ENCODE data around the gene VSIR. TPM values are rescaled to one million over a fixed set of nuclear protein-coding genes. Genes with fewer than 3 reads are reported as not detected.

Gene VSIR
- total RNA-seq, 2 donors from 2014 or later: 70.1 to 70.5 TPM

- DNase-seq (no peak), ATAC-seq (replicated peaks in 1 of 2) (no peak)
- H3K27ac Mint-ChIP-seq: peak overlapping the region; percentile 88
- peaks cover 95% of the 10 kb centered on the region for H3K4me1 Mint-ChIP-seq (ENCODE audit: low read depth)
- peak overlapping the region; percentile 27 to 90 for H3K4me3 Mint-ChIP-seq
- peaks cover 0 to 5% of the 10 kb centered on the region in 2 donors for H3K36me3 Mint-ChIP-seq (ENCODE audit: insufficient read depth in 2 of 2)
- H3K27me3 Mint-ChIP-seq (ENCODE audit: low read depth): no peaks in the 10 kb centered on the region
- H3K9me3 Mint-ChIP-seq: no peaks in the 10 kb centered on the region
These were observed 23.0 kb downstream of the VSIR start for GRCh38 chr10:71750124-71750841.

GRCh38 chr10:71749396-71749795, 23.9 kb downstream of the VSIR start:
- peaks cover 0 to 5% of the 10 kb centered on the region in 2 donors for H3K36me3 Mint-ChIP-seq (ENCODE audit: insufficient read depth in 2 of 2)
- H3K4me1 Mint-ChIP-seq (ENCODE audit: low read depth): peaks cover 95% of the 10 kb centered on the region
- H3K4me3 Mint-ChIP-seq: peak overlapping the region; percentile 75 to 90
- peak overlapping the region; percentile 89 for H3K27ac Mint-ChIP-seq
- DNase-seq (no peak), ATAC-seq (replicated peaks in 1 of 2) (no peak)
- no peaks in the 10 kb centered on the region for H3K9me3 Mint-ChIP-seq
- no peaks in the 10 kb centered on the region for H3K27me3 Mint-ChIP-seq (ENCODE audit: low read depth)

GRCh38 chr10:71748671-71749191, 24.6 kb downstream of the VSIR start:
- H3K9me3 Mint-ChIP-seq: no peaks in the 10 kb centered on the region
- H3K36me3 Mint-ChIP-seq (ENCODE audit: insufficient read depth in 2 of 2): peaks cover 0 to 5% of the 10 kb centered on the region in 2 donors
- H3K27me3 Mint-ChIP-seq (ENCODE audit: low read depth): no peaks in the 10 kb centered on the region
- peak overlapping the region; percentile 89 for H3K27ac Mint-ChIP-seq
- ATAC-seq (replicated peaks in 1 of 2) (peak; percentile 87 to 88), DNase-seq (peak; percentile 80 to 83)
- H3K4me3 Mint-ChIP-seq: peak overlapping the region; percentile 75 to 90
- peaks cover 97% of the 10 kb centered on the region for H3K4me1 Mint-ChIP-seq (ENCODE audit: low read depth)

- H3K4me1 Mint-ChIP-seq (ENCODE audit: low read depth): peaks cover 97% of the 10 kb centered on the region
- no peak for ATAC-seq (replicated peaks in 1 of 2)
- H3K4me3 Mint-ChIP-seq: peak overlapping the region; percentile 75 to 90
- no peaks in the 10 kb centered on the region for H3K9me3 Mint-ChIP-seq
- no peak for DNase-seq
- peaks cover 2 to 5% of the 10 kb centered on the region in 2 donors for H3K36me3 Mint-ChIP-seq (ENCODE audit: insufficient read depth in 2 of 2)
- no peaks in the 10 kb centered on the region for H3K27me3 Mint-ChIP-seq (ENCODE audit: low read depth)
- peak overlapping the region; percentile 89 for H3K27ac Mint-ChIP-seq
These were observed 25.5 kb downstream of the VSIR start for GRCh38 chr10:71747551-71748523.

- ATAC-seq (replicated peaks in 1 of 2): no peak
- H3K27ac Mint-ChIP-seq: peak overlapping the region; percentile 89
- no peaks in the 10 kb centered on the region for H3K27me3 Mint-ChIP-seq (ENCODE audit: low read depth)
- peaks cover 0 to 4% of the 10 kb centered on the region in 2 donors for H3K9me3 Mint-ChIP-seq
- peaks cover 97% of the 10 kb centered on the region for H3K4me1 Mint-ChIP-seq (ENCODE audit: low read depth)
- no peak for DNase-seq
- peak overlapping the region; percentile 75 to 90 for H3K4me3 Mint-ChIP-seq
- H3K36me3 Mint-ChIP-seq (ENCODE audit: insufficient read depth in 2 of 2): peaks cover 7 to 12% of the 10 kb centered on the region in 2 donors
These were observed 26.2 kb downstream of the VSIR start for GRCh38 chr10:71747039-71747531.

GRCh38 chr10:71746344-71747037, 26.8 kb downstream of the VSIR start:
- peaks cover 97% of the 10 kb centered on the region for H3K4me1 Mint-ChIP-seq (ENCODE audit: low read depth)
- no peak for DNase-seq
- H3K4me3 Mint-ChIP-seq: peak overlapping the region in 1 of 2 donors; percentile 51
- peaks cover 0 to 4% of the 10 kb centered on the region in 2 donors for H3K9me3 Mint-ChIP-seq
- H3K36me3 Mint-ChIP-seq (ENCODE audit: insufficient read depth in 2 of 2): peaks cover 7 to 12% of the 10 kb centered on the region in 2 donors
- H3K27ac Mint-ChIP-seq: peak overlapping the region; percentile 89
- ATAC-seq (replicated peaks in 1 of 2): no peak
- H3K27me3 Mint-ChIP-seq (ENCODE audit: low read depth): no peaks in the 10 kb centered on the region

- H3K36me3 Mint-ChIP-seq (ENCODE audit: insufficient read depth in 2 of 2): peaks cover 7 to 12% of the 10 kb centered on the region in 2 donors
- H3K27ac Mint-ChIP-seq: no peak overlapping the region
- no peak overlapping the region for H3K4me3 Mint-ChIP-seq
- H3K9me3 Mint-ChIP-seq: peaks cover 0 to 4% of the 10 kb centered on the region in 2 donors
- DNase-seq: no peak
- no peaks in the 10 kb centered on the region for H3K27me3 Mint-ChIP-seq (ENCODE audit: low read depth)
- peaks cover 99% of the 10 kb centered on the region for H3K4me1 Mint-ChIP-seq (ENCODE audit: low read depth)
- ATAC-seq (replicated peaks in 1 of 2): no peak
These were observed 27.6 kb downstream of the VSIR start for GRCh38 chr10:71745664-71746250.

GRCh38 chr10:71744897-71745663, 28.2 kb downstream of the VSIR start:
- Mint-ChIP-seq H3K9me3 (peaks cover 0 to 4% of the 10 kb centered on the region in 2 donors), H3K4me1 (ENCODE audit: low read depth) (peaks cover 99% of the 10 kb centered on the region), H3K27ac (peak overlapping the region; percentile 46), H3K36me3 (ENCODE audit: insufficient read depth in 2 of 2) (peaks cover 7 to 9% of the 10 kb centered on the region in 2 donors), H3K4me3 (no peak overlapping the region), H3K27me3 (ENCODE audit: low read depth) (no peaks in the 10 kb centered on the region)
- no peak for ATAC-seq (replicated peaks in 1 of 2)
- DNase-seq: no peak

GRCh38 chr10:71743866-71744265, 29.5 kb downstream of the VSIR start:
- no peak for ATAC-seq (replicated peaks in 1 of 2)
- H3K4me3 Mint-ChIP-seq: no peak overlapping the region
- H3K4me1 Mint-ChIP-seq (ENCODE audit: low read depth): peaks cover 99% of the 10 kb centered on the region

GRCh38 chr10:71743089-71743838, 30.1 kb downstream of the VSIR start:
- ATAC-seq (replicated peaks in 1 of 2): no peak
- peak overlapping the region in 1 of 2 donors; percentile 66 for H3K4me3 Mint-ChIP-seq
- DNase-seq: no peak
- H3K4me1 Mint-ChIP-seq (ENCODE audit: low read depth): peaks cover 97% of the 10 kb centered on the region
- peaks cover 0 to 4% of the 10 kb centered on the region in 2 donors for H3K9me3 Mint-ChIP-seq
- H3K27me3 Mint-ChIP-seq (ENCODE audit: low read depth): no peaks in the 10 kb centered on the region
- peak overlapping the region; percentile 84 for H3K27ac Mint-ChIP-seq
- H3K36me3 Mint-ChIP-seq (ENCODE audit: insufficient read depth in 2 of 2): peaks cover 7 to 9% of the 10 kb centered on the region in 2 donors

More at GRCh38 chr10:71743866-71744265, 29.5 kb downstream of the VSIR start:
- Mint-ChIP-seq H3K9me3 (peaks cover 0 to 4% of the 10 kb centered on the region in 2 donors), H3K27ac (no peak overlapping the region), H3K36me3 (ENCODE audit: insufficient read depth in 2 of 2) (peaks cover 7 to 9% of the 10 kb centered on the region in 2 donors), H3K27me3 (ENCODE audit: low read depth) (no peaks in the 10 kb centered on the region)
- DNase-seq: no peak
